ENCODE measurements around the gene GLYR1.

DNA sequence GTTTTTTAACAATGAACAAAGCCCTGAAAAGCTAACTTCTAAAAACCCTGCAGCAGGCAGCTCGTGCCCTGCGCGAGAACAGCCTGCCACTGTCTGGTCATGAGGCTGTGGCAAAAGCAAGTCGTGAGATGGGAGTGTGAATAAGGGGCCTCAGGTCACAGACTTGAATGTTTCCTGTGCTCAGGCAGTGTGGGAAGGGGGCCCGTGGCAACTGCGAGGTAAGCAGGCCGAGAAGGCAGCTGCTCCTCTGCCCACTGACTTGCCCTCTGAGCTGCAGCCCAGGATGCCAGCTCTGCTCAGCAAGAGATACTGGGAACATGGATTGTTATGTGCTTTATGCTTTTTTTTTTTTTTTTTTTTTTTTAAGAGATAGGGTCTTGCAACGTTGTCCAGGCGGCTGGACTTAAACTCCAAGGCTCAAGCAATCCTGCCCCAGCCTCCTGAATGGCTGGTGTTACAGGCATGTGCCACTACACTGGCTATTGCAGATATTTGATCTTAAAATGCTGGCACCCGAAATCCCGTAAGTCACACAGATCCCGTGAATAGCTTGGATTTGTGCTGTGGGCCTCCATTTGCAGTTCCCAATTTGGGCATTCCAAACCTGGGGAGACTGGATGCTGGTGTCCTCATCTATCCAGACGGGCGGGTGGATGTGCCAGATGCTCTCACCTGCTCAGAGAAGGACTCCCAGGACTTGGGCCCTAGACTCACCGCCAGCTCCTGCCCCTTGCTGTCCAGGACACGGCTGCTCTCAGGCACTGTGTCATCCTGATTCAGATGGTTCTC lies 44.2 kb upstream of the GLYR1 start:
- TF ChIP-seq ZNF184 (tag by site-specific recombination; IDR thresholded peaks at IDR 0.05) (no peak), ZNF626 (tag by site-specific recombination; IDR thresholded peaks at IDR 0.05) (no peak), ZNF114 (tag by site-specific recombination; IDR thresholded peaks at IDR 0.05) (no peak), ZNF830 (tag by site-specific recombination; IDR thresholded peaks at IDR 0.05; ENCODE audit: low read depth) (no peak), ZNF423 (tag by site-specific recombination; IDR thresholded peaks at IDR 0.05) (no peak), TRIM28 (IDR thresholded peaks at IDR 0.05; ENCODE audit: borderline replicate concordance, low read length) (no peak), KLF16 (tag by site-specific recombination; IDR thresholded peaks at IDR 0.05) (no peak), SETDB1 (IDR thresholded peaks at IDR 0.05; ENCODE audit: insufficient read length, low read length) (no peak), RBAK (tag by site-specific recombination; IDR thresholded peaks at IDR 0.05) (no peak)
- TF ChIP-seq, protein P1, sequence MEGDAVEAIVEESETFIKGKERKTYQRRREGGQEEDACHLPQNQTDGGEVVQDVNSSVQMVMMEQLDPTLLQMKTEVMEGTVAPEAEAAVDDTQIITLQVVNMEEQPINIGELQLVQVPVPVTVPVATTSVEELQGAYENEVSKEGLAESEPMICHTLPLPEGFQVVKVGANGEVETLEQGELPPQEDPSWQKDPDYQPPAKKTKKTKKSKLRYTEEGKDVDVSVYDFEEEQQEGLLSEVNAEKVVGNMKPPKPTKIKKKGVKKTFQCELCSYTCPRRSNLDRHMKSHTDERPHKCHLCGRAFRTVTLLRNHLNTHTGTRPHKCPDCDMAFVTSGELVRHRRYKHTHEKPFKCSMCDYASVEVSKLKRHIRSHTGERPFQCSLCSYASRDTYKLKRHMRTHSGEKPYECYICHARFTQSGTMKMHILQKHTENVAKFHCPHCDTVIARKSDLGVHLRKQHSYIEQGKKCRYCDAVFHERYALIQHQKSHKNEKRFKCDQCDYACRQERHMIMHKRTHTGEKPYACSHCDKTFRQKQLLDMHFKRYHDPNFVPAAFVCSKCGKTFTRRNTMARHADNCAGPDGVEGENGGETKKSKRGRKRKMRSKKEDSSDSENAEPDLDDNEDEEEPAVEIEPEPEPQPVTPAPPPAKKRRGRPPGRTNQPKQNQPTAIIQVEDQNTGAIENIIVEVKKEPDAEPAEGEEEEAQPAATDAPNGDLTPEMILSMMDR (tag by site-specific recombination; IDR thresholded peaks at IDR 0.05) = no peak
- TF ChIP-seq, protein P2, sequence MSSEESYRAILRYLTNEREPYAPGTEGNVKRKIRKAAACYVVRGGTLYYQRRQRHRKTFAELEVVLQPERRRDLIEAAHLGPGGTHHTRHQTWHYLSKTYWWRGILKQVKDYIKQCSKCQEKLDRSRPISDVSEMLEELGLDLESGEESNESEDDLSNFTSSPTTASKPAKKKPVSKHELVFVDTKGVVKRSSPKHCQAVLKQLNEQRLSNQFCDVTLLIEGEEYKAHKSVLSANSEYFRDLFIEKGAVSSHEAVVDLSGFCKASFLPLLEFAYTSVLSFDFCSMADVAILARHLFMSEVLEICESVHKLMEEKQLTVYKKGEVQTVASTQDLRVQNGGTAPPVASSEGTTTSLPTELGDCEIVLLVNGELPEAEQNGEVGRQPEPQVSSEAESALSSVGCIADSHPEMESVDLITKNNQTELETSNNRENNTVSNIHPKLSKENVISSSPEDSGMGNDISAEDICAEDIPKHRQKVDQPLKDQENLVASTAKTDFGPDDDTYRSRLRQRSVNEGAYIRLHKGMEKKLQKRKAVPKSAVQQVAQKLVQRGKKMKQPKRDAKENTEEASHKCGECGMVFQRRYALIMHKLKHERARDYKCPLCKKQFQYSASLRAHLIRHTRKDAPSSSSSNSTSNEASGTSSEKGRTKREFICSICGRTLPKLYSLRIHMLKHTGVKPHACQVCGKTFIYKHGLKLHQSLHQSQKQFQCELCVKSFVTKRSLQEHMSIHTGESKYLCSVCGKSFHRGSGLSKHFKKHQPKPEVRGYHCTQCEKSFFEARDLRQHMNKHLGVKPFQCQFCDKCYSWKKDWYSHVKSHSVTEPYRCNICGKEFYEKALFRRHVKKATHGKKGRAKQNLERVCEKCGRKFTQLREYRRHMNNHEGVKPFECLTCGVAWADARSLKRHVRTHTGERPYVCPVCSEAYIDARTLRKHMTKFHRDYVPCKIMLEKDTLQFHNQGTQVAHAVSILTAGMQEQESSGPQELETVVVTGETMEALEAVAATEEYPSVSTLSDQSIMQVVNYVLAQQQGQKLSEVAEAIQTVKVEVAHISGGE (tag by site-specific recombination; conservative IDR thresholded peaks at IDR 0.05; ENCODE audit: low read depth) = no peak
